KOPT-K1 (cell line): ENCODE measurements around the gene CYP2C18.

ENCODE experiments used
- H3K27ac ChIP-seq: fragments of 200-600 bp; sonication (generic); 2 replicates; pipeline ENCODE4 v1.5.1; 2016; ENCODE audit warnings: antibody characterized with exemption, mild to moderate bottlenecking, low read depth, low read length; ENCODE audit not compliant: poor library complexity, severe bottlenecking
- H3K36me3 ChIP-seq: fragments of 200-600 bp; sonication (generic); 2 replicates; pipeline ENCODE4 v1.5.1; 2017; ENCODE audit warnings: antibody characterized with exemption, mild to moderate bottlenecking, low read length, moderate library complexity; ENCODE audit not compliant: insufficient read depth
- H3K9me3 ChIP-seq: fragments of 200-600 bp; sonication (generic); 2 replicates; pipeline ENCODE4 v1.5.1; 2017; ENCODE audit warnings: antibody characterized with exemption, low read length, mild to moderate bottlenecking; ENCODE audit not compliant: insufficient read depth, poor library complexity, severe bottlenecking

Gene CYP2C18

DNA sequence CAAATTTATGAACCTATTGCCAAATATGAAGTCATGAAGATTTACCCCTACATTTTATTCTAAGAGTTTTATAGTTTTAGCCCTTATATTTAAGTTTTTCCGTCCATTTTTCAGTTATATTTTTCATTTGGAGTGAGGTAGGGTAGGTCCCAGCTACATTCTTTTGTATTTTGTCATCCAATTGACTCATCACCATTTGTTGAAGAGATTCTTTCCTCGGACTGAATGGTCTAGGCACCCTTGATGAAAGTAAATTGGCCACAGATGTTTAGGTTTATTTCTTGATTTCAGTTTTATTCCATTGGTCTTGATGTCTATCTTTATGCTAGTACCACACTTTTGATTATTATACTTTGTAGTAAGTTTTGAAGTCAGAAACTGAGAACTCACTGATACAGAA is 101.7 kb downstream of the CYP2C18 start:
- Histone ChIP-seq H3K27ac (no peak overlapping the region), H3K9me3 (no peaks in the 10 kb centered on the region), H3K36me3 (no peaks in the 10 kb centered on the region)
